SK-N-MC (cell line): Measurements from ENCODE around the gene SPANXN4.

Experiments
- DNase-seq: peaks from one replicate; pipeline ENCODE4 v3.0.0-alpha.2; 2011; ENCODE audit warnings: low read depth, low spot score
- H3K27ac ChIP-seq: fragments of 200-600 bp; sonication (generic); 2 replicates; pipeline ENCODE4 v1.5.1; 2016; ENCODE audit warnings: mixed run types
- H3K36me3 ChIP-seq: fragments of 200-600 bp; sonication (generic); 2 replicates; pipeline ENCODE4 v1.6.1; 2017; ENCODE audit warnings: antibody characterized with exemption, low read length, mixed read lengths; ENCODE audit not compliant: insufficient read depth
- H3K4me3 ChIP-seq: fragments of 200-600 bp; sonication (generic); 2 replicates; pipeline ENCODE4 v1.5.1; 2016
- H3K9ac ChIP-seq: fragments of 200-600 bp; sonication (generic); 2 replicates; pipeline ENCODE4 v1.8.0; 2017; ENCODE audit warnings: mixed run types, mixed read lengths; ENCODE audit not compliant: insufficient read length
- H3K9me3 ChIP-seq: fragments of 200-600 bp; sonication (generic); 2 replicates; pipeline ENCODE4 v1.6.1; 2017; ENCODE audit warnings: low read depth, mild to moderate bottlenecking, antibody characterized with exemption, low read length, moderate library complexity, mixed read lengths
- EZH2 ChIP-seq: fragments of 200-600 bp; sonication (generic); IDR thresholded peaks from one replicate; pipeline ENCODE4 v1.6.1; 2017; ENCODE audit warnings: antibody characterized with exemption
- FOXP2 ChIP-seq: optimal IDR thresholded peaks from 2 replicates; pipeline ENCODE3; 2011; ENCODE audit warnings: mild to moderate bottlenecking, moderate library complexity; ENCODE audit not compliant: insufficient read depth; ENCODE audit errors: extremely low read length, control extremely low read depth
- POLR2AphosphoS5 ChIP-seq: IDR thresholded peaks from 2 replicates; pipeline ENCODE4 v1.6.1; 2012; ENCODE audit warnings: mild to moderate bottlenecking, low read depth, low read length, borderline replicate concordance

Gene SPANXN4, protein sequence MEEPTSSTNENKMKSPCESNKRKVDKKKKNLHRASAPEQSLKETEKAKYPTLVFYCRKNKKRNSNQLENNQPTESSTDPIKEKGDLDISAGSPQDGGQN

DNA sequence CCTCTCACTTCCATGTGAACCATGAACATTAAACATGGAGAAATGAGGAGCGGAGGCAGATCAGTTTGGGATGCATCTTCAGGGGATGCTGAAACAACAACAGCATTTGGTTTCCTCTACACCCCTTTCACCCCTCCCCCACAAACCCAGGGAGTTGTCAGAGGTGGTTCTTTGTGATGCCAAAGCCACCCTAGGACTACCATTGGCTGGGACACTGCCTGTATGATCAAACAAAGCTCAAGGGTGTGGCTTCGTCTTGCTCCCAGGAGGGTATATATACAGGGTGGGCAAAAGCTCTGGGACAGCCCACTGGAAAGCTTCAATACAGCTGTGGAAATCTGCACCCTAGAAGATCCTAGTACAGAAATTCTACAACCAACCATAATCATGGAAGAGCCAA is at the start of gene SPANXN4:
Gene SPANXN4, plus strand, starts transcription at position 301 of the 400 bp plus-strand sequence. Its CDS starts 87 bp downstream, at position 388.
- no peak within 1 kb of the TSS for H3K9ac ChIP-seq
- H3K36me3 ChIP-seq, result no peaks in the 10 kb centered on the region
- no peak within 1 kb of the TSS for H3K4me3 ChIP-seq
- DNase-seq, result no peak
- H3K27ac ChIP-seq, result no peak within 1 kb of the TSS
- H3K9me3 ChIP-seq, result no peaks in the 10 kb centered on the region
- no peak for TF ChIP-seq FOXP2
- no peak for TF ChIP-seq POLR2AphosphoS5

DNA sequence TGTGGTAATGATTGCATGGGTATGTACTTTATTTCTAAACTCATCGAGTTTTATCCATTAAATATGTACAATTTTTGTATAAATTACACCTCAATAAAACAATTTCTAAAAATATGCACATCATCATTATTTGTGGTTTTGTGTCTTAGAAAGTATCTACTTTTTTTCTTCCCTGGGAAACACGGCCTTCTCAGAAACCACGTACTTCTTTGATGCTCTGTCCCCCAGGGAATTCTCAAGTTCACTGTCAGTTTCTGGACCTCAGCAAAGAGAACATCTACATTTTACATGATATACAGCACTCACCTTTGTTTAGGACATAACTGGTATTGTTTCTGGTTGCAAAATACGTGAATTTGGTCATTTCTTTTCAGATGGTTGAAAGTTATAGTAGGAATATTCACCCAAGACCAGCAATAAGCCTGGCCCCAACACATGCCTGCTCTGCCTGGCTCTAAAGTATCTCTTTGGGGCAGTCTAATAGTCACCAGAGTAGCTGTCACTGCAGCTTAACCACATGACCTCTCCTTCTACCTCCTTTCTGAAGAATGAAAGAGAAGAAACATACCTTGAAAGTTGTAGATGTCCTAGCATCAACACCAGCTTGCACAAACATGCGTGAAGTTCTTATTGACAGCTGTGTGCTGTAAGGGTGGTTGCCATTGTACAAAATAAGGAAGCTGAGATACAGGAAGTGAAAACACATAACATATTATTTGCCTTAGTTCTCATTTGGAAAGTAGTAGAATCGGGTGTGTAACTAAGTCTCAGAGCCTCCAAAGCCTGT is 48.4 kb upstream of the SPANXN4 start:
- no peak overlapping the region for H3K4me3 ChIP-seq
- H3K9ac ChIP-seq, result no peak overlapping the region
- H3K9me3 ChIP-seq, result no peaks in the 10 kb centered on the region
- H3K27ac ChIP-seq, result no peak overlapping the region
- DNase-seq, result no peak
- H3K36me3 ChIP-seq, result no peaks in the 10 kb centered on the region
- TF ChIP-seq EZH2, result no peak
- TF ChIP-seq FOXP2, result no peak
- no peak for TF ChIP-seq POLR2AphosphoS5

DNA sequence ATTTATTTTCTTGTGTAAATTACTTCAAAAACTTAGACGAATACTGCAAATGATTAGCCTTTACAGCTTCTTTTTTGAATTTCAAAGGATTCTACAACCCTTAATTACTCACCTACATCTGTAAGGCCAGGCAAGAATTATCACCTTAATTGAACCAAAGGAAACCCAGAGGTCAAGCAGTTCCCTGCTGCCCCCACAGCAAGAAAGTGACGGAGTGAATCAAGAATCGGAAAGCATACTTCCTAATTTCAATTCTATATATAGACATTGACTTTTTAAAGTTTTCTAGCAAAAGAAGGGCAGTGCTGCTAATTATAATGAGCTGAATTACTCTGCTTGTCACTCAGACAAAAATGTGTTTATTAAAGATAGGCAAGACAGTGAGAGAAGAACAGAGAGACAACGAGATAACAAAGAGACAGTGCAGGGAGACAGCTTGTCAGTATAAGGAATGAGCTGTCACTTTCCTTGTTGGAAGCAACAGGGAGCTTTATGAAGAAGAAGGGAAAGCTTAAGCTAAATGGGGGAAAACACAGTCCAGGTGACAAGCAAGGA is 47.5 kb upstream of the SPANXN4 start:
- no peaks in the 10 kb centered on the region for H3K36me3 ChIP-seq
- no peak for DNase-seq
- no peaks in the 10 kb centered on the region for H3K9me3 ChIP-seq
- no peak for TF ChIP-seq POLR2AphosphoS5
- TF ChIP-seq EZH2, result no peak
- TF ChIP-seq FOXP2, result no peak
- H3K27ac ChIP-seq, result no peak overlapping the region
- H3K9ac ChIP-seq, result no peak overlapping the region
- no peak overlapping the region for H3K4me3 ChIP-seq

DNA sequence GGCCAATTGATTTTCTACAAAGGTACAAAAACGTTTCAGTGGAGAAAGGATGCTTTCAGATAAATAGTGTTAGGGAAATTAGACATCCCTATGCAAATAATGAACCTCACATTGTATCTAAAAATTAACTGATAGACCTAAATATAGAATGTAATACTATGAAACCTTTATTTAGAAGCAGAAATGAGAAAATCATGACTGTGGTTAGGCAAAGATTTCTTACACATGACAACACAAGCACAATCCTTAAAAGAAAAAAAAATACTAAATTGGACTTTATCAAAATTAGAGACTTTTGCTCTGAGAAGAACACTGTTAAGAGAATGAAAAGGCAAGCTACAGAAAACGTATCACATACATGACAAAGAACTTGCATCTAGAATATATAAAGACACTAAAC is 43.0 kb upstream of the SPANXN4 start:
- DNase-seq, result no peak
- no peaks in the 10 kb centered on the region for H3K9me3 ChIP-seq
- TF ChIP-seq POLR2AphosphoS5 (no peak), EZH2 (no peak), FOXP2 (no peak)
- H3K27ac ChIP-seq, result no peak overlapping the region
- no peaks in the 10 kb centered on the region for H3K36me3 ChIP-seq
- no peak overlapping the region for H3K9ac ChIP-seq
- H3K4me3 ChIP-seq, result no peak overlapping the region

DNA sequence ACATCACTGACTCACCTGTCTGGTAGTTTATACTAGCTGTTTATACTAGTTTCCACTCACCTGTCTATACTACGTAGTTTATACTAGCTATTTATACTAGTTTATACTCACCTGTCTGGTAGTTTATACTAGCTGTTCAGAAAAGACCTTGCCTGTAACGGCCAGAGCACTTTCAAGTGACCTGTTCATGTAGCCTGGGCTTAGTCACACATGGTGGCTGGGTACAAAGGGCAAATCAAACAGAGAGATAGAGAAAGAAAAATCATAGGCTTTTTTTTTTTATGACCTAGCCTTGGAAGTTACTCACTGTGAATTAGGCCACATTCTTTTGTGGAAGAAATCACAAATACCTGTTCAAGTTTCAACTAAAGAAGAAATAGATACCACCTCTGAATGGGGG is 30.7 kb upstream of the SPANXN4 start:
- Histone ChIP-seq H3K4me3 (no peak overlapping the region), H3K36me3 (no peaks in the 10 kb centered on the region), H3K9me3 (no peaks in the 10 kb centered on the region), H3K9ac (no peak overlapping the region), H3K27ac (no peak overlapping the region)
- DNase-seq, result no peak
- TF ChIP-seq FOXP2 (no peak), POLR2AphosphoS5 (no peak), EZH2 (no peak)

DNA sequence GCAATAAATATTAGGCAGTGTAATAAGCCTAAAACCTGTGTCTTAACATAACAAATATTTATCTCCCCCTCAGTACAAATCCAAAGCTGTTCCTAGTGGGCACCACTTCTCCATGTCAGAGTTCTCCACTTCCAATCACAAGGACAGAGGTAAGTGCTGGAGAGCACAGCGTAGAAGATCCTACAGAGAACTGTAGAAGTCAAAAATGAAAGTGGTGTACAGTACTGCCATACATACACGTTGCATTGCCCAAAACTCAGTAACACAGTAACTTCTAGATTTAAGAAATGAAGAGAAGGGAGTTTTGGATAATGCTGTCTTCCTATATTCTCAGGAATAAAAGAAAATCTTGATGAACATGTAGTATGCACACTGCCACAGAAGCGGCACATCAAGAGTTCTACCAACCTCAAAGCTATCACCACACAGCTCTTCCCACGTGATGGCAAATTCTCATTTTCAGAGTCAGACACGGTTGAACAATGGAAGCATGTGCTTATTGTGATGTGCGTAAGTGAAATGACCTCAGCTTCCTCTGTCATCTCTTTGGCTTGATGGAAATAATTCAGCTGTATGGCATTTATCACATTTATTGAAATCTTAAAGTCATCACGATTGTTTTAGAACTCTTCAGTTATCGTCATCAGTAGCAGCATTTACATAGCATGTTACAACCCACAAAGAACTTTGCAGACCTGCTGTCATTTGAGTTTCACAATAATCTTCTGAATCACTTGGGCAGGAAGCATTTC is 27.1 kb upstream of the SPANXN4 start:
- H3K4me3 ChIP-seq, result no peak overlapping the region
- no peak for DNase-seq
- no peak overlapping the region for H3K9ac ChIP-seq
- no peaks in the 10 kb centered on the region for H3K36me3 ChIP-seq
- H3K9me3 ChIP-seq, result no peaks in the 10 kb centered on the region
- TF ChIP-seq POLR2AphosphoS5 (no peak), EZH2 (no peak), FOXP2 (no peak)
- no peak overlapping the region for H3K27ac ChIP-seq

DNA sequence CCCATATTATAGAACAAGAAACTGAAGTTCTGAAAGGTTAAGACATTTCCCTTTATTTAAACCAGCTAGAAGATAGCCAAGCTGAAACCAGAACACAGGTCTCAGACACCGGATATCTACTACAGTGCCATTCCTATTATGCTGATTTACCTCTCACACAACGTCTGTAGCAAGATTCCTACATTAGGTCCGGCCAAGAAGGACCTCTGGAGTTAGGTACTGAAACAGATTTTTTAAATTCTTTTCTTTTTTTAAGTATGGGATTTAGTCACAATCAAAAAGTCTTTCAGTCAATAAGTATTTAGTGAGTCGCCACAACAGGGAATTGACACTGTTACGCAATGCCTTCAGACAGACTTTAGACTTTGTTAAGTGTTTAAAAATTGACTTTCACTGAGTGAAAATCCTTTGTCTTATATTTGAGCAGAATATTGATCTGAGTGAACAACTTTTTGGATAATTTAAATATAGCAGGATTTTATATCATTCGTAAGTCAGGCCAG is 26.5 kb upstream of the SPANXN4 start:
- H3K27ac ChIP-seq, result no peak overlapping the region

DNA sequence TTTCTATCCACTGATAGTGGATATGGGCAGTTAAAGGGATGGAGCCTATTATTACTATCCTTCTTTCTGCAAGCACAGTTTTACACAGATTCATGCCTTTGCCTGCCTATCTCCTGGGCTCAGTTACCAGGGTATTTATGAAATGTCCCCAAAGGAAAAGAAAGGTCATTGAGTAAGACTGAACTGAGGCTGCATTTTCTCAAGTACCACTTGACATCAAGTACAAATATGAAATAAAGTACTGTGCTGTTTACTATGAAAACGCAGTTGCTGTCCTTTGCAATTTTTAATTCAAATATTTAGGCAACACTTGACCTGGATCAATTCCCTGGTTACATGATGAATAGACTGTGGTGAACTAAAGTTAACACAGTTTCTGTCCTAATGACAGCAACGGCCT is 23.5 kb upstream of the SPANXN4 start:
- DNase-seq, result no peak
- TF ChIP-seq FOXP2, result no peak
- TF ChIP-seq POLR2AphosphoS5, result no peak
- TF ChIP-seq EZH2, result no peak
- no peaks in the 10 kb centered on the region for H3K9me3 ChIP-seq
- no peak overlapping the region for H3K9ac ChIP-seq
- H3K27ac ChIP-seq, result no peak overlapping the region
- H3K4me3 ChIP-seq, result no peak overlapping the region
- H3K36me3 ChIP-seq, result no peaks in the 10 kb centered on the region

More for the DNA sequence above, 26.5 kb upstream of the SPANXN4 start:
- DNase-seq, result no peak
- no peak for TF ChIP-seq FOXP2
- TF ChIP-seq POLR2AphosphoS5, result no peak
- no peak for TF ChIP-seq EZH2
- Histone ChIP-seq H3K9me3 (no peaks in the 10 kb centered on the region), H3K36me3 (no peaks in the 10 kb centered on the region), H3K9ac (no peak overlapping the region), H3K4me3 (no peak overlapping the region)
